H4 (cell line): Measurements from ENCODE around the gene TMEM151A. TPM values are rescaled to one million over a fixed set of nuclear protein-coding genes. Genes with fewer than 3 reads are reported as not detected.
"Not testable (repeated sequence)": the region's sequence is repeated elsewhere in the genome, so short reads cannot be mapped to it uniquely, and the experiment has no call there.

ENCODE experiments used
- DNase-seq: peaks from one replicate; pipeline ENCODE4 v3.0.0-alpha.2; 2015; ENCODE audit warnings: low spot score
- total RNA-seq: library from RNA; depleted of rRNA; stranded (reverse); fragments of >200 nt; shearing (Covaris generic); gene quantifications from 2 replicates; pipeline ENCODE4 v1.2.3, GENCODE V29; 2014; rRNA removed

TMEM151A gene
- total RNA-seq, result 0.08 and 0.10 TPM in 2 replicates

DNA sequence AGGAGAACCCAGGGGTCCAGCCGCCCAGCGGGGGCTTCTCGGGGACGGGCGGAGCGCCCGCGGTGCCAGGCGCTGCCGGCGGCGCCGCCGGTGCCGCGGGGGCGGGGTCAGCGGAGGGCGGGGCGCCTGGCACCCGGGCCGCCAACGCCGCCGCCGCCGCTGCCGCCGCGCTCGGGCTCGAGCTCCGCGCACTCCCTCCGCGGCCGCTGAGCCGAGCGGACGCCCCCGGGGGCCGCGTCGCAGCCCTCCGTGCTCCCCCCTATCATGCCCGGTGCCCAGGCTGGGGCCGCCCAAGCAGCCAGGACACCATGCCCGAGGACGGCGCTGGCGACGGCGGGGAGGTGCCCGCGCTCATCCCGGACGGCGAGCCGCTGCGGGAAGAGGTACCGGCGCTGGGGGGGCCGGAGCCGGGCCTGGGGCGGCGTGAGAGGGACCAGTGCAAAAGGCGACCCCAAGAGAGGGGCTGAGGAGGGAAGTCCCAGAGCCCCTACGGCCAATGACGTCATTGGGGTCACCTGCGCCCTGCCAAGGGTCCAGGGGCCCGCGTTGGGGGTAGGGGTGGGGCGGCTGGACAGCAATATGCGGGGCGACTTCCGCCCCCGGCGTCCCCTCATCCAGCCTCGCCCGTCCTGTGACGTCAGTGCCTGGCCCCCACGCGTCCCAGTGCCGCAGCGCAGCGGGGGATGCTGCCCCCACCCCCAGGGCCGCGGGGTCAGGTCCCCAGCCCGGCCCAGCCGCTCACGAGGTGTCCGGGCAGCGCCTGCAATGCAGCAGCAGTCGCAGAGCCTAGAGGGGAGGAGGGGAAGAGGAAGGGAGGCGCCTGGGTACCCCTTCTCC is at the start of gene TMEM151A:
Gene TMEM151A, plus strand, starts transcription at position 189 of the 837 bp plus-strand sequence. Its CDS starts 120 bp downstream, at position 309.
- DNase-seq, result no peak

DNA sequence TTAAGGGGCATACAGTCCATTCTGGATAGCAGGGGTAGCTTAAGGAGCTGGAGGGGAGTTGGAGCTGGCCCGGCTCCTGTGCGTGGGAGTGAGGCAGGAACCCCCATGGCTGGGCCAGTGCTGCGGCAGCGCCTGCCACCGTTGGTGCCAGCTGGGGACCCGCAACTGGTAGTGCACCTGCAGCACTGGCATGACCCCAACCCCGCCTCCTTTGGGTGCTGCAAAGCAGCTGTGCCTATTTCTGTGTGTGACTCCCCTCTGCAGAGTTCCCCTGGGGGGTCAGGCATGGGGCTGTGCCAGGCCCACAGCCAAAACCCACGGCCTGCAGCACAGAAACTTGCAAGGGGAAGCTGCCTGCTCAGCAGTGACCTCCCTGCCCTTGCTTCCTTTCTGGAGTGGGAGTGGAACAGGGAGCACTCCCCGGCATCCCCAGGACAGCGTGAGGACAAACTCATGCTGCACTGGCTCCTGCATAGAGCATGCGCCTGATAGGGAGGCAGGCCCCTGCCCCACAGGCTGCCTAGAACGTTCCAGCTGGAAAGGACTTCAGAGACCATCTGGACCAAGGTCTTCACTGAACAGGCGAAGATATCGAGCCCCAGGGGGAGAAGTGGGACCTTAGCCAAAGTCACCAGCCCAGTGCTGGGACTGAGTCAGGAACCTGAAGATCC is 49.5 kb upstream of the TMEM151A start:
- no peak for DNase-seq

DNA sequence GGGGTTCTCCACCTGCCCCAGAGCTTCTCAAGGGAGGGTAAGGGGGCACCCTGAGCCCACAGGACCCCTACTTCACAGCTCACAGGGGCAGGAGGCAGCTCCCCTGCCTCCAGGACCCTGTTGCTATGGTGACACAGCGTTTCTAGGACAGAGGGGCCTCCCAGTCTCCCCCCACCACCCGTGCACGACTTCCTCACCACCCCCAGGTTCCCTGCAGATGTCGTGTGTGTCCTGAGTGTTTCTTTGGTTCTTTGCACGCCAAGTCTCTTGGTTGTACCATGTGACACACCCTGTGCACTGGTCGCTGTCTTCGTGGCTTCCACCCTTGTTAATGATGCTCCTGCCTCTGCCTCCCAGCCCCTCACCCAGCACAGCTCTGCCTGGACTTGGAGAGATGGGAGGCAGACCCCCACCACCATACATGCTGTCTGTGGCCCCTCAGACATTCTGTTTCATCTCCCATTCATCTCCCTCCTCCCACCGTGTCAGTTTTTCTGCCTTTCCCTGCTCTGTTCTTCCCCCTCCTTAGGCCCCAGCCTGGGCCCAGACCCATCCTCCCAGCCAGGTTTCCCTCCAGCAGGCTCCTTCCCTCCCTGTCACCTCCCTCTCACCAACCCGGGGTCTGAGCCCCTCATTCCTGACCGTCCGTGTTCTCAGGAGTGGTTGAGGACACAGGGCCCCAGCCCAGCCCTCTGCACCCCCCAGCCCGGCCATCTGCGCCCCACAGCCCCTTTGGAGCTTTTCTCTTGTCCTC is 47.7 kb upstream of the TMEM151A start:
- no peak for DNase-seq

DNA sequence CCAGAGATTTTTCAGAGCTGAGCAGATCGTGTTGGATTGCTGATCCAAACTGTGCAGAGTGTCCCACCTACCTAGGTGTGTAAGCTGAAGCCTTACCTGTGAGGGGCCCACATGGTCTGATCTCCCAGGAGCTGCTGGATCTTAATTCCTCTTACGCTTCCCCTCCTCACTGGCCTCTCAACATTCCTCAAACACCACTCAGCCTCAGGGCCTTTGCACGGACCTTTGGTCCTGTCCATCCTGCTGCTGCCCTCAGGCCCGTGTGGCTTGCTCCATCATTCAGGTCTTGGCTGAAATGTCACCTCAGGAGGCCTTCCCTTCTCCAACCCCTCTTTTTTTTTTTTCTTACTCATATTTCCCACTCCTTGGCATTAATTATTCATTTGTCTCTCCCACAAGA is 44.4 kb upstream of the TMEM151A start:
- no peak for DNase-seq

DNA sequence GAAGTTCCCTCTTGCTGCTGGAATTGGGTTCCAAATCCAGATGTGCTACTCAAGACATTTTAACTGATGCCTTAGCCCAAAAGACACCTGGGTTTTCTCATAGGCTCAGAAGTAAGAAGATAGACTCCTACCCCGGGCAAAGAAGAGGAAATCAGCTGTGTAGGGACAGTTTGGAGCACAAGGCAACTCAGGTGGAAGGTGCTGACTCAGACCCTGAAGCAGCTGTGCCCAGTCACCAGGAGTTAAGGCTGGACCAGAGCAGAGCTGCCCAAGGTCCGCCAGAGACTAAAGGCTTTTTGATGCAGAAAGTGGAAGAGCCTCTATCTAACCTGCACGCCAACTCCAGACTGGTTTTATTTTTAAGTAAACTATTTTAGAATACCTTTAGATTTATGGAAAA is 43.9 kb upstream of the TMEM151A start:
- DNase-seq, result no peak

DNA sequence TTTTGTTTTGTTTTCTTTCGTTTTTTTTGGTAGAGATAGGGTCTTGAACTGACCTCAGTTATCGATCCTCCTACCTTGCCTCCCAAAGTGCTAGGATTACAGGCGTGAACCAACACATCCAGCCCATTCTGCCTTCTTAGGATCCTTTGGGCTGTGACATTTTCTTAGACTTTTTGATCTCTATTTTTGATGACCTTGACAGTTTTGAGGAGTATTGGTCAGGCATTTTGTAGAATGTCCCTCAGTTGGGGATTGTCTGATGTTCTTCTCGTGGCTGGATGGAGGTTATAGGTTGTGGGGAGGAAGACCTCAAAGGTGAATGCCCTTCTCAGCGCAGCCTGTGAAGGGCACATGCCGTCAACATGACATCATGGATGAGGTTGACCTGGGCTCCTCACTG is 42.8 kb upstream of the TMEM151A start:
- no peak for DNase-seq

DNA sequence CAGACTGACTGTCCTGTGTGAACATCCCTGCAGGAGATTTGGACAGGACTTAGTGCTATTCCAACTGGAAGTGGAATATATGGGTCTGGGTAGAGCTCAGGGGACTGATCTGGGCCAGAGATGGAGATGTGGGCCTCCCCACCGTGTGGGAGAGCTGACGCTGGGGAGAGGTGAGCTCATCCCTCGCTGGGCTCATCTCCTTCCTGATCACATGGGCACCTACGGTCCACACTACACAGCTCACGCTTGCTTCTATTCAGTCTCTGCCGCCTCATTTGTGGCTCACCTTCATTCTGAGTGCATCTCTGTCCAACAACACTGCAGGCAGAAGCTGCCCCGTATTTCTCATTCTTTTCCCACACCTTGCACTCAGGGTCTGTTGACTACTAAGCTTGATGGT is 39.9 kb upstream of the TMEM151A start:
- DNase-seq, result no peak

DNA sequence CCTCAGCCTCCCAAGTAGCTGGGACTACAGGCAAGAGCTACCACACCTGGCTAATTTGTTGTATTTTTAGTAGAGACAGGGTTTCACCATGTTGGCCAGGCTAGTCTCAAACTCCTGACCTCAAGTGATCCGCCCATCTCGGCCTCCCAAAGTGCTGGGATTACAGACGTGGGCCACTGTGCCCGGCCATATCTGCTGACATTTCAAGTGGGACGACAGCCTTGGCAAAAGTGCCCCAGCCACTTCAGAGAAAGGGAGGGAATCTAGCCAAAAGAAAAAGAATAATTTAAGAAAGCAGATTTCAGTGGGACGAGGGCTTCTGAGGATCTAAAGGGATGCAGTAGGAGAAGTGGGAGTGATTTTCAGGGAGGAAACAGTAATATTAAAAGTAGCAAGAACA is 38.6 kb upstream of the TMEM151A start:
- not testable (repeated sequence) for DNase-seq

DNA sequence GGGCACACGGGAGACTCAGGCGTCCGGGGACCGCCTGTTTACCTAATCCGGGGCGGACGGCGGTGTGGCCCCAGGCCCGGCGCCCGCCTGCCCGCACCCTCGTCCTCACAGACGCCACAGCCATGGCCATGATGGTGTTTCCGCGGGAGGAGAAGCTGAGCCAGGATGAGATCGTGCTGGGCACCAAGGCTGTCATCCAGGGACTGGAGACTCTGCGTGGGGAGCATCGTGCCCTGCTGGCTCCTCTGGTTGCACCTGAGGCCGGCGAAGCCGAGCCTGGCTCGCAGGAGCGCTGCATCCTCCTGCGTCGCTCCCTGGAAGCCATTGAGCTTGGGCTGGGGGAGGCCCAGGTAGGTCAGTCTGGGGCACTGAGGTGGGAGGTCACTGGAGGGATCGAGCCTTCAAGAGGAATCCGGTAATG is 33.2 kb upstream of the TMEM151A start:
- DNase-seq, result no peak

DNA sequence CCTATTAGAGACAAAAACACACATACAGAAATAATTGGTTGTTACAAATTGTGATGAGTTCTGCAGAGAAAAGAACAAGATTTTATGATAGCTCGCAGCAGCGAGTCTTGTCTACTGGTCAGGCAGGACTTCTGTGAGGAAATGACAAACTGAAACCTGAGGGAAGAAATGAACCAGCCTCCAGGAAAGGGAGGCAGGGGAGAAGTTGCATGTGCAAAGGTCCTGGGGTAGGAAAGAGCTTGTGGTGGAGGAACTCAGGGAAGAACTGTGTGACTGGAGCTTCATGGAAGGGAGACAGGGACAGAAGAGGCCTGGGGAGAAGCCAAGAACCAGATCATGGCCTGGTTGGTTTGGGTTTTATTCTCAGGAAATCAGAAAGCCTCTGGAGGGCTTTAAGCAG is 32.5 kb upstream of the TMEM151A start:
- DNase-seq, result no peak

DNA sequence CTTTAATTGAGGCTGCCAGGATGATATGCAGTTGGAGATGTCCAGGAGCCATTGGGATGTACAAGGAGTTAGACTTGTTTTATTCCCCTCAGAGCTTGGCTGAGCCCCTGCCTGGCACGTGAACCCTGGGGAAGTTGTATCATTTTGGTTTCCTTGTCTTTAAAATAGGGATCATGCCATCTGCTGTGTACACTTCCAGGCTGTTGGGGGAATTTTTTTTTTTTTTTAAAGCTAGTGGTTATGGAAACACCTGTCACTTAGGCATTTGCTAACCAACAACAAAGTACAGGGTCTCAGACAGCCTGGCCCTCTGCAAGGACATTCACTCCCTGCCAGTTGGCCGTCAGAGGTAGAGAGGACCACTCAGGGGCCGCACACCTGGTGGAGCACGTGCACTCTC is 31.7 kb upstream of the TMEM151A start:
- no peak for DNase-seq

DNA sequence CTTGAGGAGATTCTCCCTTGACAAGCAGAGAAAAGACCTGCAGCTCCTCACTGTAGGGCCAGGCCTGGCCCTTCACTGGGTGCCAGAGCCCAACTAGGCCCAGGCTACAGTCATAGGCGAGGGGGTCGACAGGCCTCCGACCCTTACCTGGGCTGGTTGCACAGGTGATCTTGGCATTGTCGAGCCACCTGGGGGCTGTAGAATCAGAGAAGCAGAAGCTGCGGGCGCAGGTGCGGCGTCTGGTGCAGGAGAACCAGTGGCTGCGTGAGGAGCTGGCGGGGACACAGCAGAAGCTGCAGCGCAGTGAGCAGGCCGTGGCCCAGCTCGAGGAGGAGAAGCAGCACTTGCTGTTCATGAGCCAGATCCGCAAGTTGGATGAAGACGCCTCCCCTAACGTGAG is 30.1 kb upstream of the TMEM151A start:
- DNase-seq, result no peak

DNA sequence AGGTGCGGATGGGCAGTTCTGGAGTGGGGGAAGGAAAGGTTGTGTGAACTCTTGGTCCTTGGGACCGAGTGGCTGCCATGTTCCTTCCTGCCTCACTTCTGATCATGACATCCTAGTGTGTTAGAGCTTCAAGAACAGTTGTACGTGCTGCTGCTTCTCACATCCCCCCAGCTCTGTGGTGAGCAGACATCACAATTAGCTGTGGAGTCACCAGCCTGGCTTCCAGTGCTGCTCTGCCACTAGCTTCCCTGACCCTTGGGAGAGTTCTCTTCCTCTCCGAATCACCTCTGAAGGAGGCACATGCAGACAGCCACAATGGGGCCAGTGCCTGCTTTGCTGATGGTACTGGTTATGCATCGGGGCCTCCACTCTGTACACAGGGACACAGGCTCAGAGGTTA is 29.5 kb upstream of the TMEM151A start:
- DNase-seq, result no peak

DNA sequence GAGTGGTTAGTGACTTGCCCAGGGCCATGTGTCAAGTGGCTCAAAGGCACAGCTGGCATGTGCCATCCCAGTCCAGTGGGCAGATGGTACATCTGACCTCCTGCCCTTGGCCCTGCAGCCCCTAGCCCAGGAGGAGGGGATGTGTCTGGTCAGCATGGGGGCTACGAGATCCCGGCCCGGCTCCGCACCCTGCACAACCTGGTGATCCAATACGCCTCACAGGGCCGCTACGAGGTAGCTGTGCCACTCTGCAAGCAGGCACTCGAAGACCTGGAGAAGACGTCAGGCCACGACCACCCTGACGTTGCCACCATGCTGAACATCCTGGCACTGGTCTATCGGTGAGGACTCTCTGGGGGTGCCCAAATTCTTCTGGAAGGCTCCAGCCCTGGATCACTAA is 29.0 kb upstream of the TMEM151A start:
- DNase-seq, result no peak

DNA sequence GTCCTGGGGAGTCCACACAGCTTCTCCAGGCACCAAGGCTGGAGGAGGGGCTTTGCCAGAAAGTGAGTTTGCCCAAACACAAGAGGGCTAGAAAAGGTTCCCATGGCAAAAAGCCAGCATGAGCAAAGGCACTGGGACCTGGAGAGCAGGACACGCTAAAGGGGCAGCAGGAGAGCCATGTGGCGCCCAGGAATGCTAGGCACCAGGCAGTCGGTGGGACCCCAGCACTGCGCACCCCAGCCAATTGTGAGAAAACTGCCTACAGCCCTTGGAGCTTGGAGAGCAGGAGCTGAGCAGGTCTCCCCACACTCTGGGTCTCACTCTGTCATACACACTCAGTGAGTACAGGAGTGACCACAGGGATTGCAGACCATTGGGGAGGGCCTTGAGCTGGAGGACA is 28.5 kb upstream of the TMEM151A start:
- no peak for DNase-seq

DNA sequence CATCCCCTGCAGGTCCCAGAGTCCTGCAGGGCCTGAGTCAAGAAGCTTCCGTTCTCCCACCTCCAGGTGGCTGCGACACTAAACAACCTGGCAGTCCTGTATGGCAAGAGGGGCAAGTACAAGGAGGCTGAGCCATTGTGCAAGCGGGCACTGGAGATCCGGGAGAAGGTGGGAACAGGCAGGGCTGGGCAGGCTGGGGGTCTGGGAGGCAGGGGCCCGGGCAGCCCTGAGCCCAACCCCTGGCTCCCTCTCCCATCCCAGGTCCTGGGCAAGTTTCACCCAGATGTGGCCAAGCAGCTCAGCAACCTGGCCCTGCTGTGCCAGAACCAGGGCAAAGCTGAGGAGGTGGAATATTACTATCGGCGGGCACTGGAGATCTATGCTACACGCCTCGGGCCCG is 27.9 kb upstream of the TMEM151A start:
- no peak for DNase-seq

DNA sequence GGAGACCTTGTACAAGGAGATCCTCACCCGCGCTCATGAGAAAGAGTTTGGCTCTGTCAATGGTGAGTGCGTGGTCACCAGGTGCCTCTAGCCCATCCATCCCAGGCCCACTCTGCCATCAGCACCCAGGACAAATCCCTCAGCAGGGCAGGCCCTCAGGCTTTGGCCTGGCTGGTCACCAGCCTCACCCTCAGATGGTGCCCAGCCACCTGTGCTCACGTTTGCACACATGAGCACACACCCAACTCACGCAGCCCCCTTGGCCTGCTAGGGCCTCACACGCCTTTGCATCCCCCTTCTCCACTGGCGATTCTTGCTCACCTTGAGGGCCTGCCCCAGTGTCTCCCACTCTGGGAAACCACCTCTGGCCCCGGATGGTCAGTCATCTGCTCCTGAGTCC is 27.3 kb upstream of the TMEM151A start:
- DNase-seq, result no peak

DNA sequence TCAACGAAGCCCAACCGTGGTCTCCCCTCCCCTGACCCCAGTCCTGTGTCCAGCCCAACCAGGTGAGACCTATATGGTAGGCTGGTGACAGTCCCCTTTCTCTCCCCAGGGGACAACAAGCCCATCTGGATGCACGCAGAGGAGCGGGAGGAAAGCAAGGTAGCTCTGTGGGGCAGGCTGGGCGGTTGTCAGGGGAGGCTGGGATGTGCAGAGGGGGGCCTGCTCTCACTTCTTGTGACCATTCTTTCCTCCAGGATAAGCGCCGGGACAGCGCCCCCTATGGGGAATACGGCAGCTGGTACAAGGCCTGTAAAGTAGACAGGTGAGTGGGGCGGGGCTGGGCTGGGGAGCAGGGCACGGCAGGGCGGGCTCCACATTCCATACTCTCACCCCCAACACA is 26.8 kb upstream of the TMEM151A start:
- no peak for DNase-seq

DNA sequence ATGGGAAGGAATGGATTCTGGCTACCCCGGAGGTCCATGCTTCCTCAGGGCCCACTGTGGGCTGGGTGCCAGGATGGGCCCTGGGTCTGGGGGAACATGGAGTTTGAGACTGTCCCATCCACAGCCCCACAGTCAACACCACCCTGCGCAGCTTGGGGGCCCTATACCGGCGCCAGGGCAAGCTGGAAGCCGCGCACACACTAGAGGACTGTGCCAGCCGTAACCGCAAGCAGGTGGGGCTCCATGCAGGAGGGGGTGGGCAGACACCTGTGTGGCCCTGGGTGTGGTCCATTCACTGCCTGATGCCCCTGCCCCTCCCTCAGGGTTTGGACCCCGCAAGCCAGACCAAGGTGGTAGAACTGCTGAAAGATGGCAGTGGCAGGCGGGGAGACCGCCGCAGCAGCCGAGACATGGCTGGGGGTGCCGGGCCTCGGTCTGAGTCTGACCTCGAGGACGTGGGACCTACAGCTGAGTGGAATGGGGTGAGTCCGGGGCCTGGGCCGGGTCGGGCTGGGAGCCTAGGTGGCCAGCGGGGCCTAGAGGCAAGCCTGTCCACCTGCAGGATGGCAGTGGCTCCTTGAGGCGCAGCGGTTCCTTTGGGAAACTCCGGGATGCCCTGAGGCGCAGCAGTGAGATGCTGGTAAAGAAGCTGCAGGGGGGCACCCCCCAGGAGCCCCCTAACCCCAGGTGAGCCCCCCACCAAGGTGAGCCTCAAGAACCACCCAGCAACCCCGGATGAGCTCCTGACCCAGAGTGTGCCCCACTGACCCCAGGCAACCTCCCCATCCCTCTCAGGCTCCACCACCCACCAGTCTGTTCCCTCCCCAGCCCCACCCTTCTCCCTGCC is 25.9 kb upstream of the TMEM151A start:
- no peak for DNase-seq

DNA sequence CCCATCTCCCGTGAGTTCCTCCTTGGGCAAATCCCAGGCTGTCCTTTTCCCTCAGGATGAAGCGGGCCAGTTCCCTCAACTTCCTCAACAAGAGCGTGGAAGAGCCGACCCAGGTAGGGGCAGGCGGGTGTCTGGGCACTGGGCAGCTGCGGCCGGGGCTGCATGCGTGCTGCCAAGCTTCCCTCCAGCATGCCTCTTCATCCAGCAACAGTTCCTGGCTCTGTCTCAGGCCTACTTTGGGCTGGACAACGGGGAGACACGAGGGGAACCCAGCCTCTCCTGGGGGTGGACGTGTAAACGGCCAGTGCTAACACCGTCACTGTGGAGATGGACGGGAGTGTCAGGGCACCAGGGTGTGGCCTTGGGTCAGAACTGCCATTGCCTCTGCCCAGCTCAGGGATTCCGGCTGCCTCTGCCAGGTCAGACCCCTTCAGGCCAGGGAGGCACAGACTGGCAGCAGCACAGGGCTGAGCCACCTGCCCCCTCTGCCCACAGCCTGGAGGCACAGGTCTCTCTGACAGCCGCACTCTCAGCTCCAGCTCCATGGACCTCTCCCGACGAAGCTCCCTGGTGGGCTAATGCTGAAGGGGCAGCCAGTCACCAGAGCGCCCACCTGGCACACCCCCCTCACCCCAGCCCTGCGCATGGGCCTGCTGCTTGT is 25.2 kb upstream of the TMEM151A start:
- no peak for DNase-seq

DNA sequence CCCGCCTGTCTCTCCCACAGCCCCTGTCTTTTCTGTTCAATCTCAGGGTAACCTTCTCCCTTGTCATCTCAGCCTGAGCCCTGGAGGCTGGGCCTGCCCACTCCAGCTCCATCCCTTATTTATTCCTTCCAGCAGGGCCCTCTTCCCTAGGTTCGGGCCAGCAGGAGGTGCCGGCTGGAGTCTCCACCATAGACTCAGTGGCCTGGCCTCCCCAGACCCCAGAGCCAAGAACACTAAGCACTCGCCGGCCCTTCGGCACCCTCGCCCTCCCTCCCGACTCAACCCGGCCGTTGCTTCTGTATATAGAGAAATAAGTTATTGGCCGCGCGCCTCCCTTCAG is 24.7 kb upstream of the TMEM151A start:
- DNase-seq, result no peak
